Natural killer cell (primary cell): Measurements from ENCODE around the gene CERS5. TPM values are rescaled to one million over a fixed set of nuclear protein-coding genes. Genes with fewer than 3 reads are reported as not detected.

Source experiments
- ATAC-seq, 3 donors: fragments of 150-1000 bp in 2 of 3; fragments of 200-7000 bp in 1 of 3; cut with Tn5 transposase; 1 replicate in 1 of 3; 2 replicates in 2 of 3; pipeline ENCODE4 v1.10.0; 2021; ENCODE audit warnings: mild to moderate bottlenecking in 2 of 3, moderate library complexity in 2 of 3
- DNase-seq, 2 donors: peaks; one replicate each; pipeline versions ENCODE4 v3.0.0 to v3.0.0-alpha.2; 2013 to 2021; ENCODE audit warnings: mixed read lengths in 1 of 2
- H3K27ac ChIP-seq: one replicate; pipeline ENCODE4 v1.5.1; 2013; ENCODE audit warnings: mild to moderate bottlenecking, low read length
- H3K27me3 ChIP-seq: one replicate; pipeline ENCODE4 v1.6.1; 2013; ENCODE audit warnings: low read length; ENCODE audit not compliant: control insufficient read depth, insufficient read depth
- H3K36me3 ChIP-seq: one replicate; pipeline ENCODE4 v1.6.1; 2013; ENCODE audit warnings: low read length; ENCODE audit not compliant: control insufficient read depth, insufficient read depth
- H3K4me1 ChIP-seq: one replicate; pipeline ENCODE4 v1.6.1; 2013; ENCODE audit warnings: low read length; ENCODE audit not compliant: control insufficient read depth, insufficient read depth
- H3K4me3 ChIP-seq: one replicate; pipeline ENCODE4 v1.5.1; 2013; ENCODE audit warnings: low read length
- H3K9me3 ChIP-seq: one replicate; pipeline ENCODE4 v1.6.1; 2013; ENCODE audit warnings: low read length; ENCODE audit not compliant: control insufficient read depth, insufficient read depth
- H3K27ac Mint-ChIP-seq, 2 donors: one replicate each; pipeline ENCODE4 v1.8.0; 2022; ENCODE audit warnings: mild to moderate bottlenecking in 2 of 2, mixed read lengths in 2 of 2, moderate library complexity in 1 of 2
- H3K27me3 Mint-ChIP-seq, 2 donors: one replicate each; pipeline ENCODE4 v1.8.0; 2022; ENCODE audit warnings: low read depth in 2 of 2, mixed read lengths in 2 of 2
- H3K36me3 Mint-ChIP-seq: one replicate; pipeline ENCODE4 v1.8.0; 2022; ENCODE audit warnings: mixed read lengths
- H3K4me1 Mint-ChIP-seq, 2 donors: one replicate each; pipeline ENCODE4 v1.8.0; 2022; ENCODE audit warnings: mixed read lengths in 2 of 2
- H3K4me3 Mint-ChIP-seq: one replicate; pipeline ENCODE4 v1.8.0; 2022; ENCODE audit warnings: mild to moderate bottlenecking, moderate library complexity, mixed read lengths
- H3K9me3 Mint-ChIP-seq, 2 donors: one replicate each; pipeline ENCODE4 v1.8.0; 2022; ENCODE audit warnings: mixed read lengths in 2 of 2
- WGBS: methylation state at CpG from one replicate; pipeline ENCODE4 v1.1.7; 2013; ENCODE audit warnings: missing lambda C conversion rate; ENCODE audit not compliant: insufficient coverage; 5-methylcytosine and 5-hydroxymethylcytosine counted together
- intact Hi-C: fragments of 100-400 bp; cut with micrococcal nuclease; formaldehyde crosslinking; loops from one replicate; pipeline ENCODE4 v1.14.2; 2022
- total RNA-seq, 4 donors: library from RNA; stranded (reverse); fragments of 120-200 nt in 1 of 4; gene quantifications; one replicate each; pipeline versions ENCODE4 v1.2.3 to v1.2.4, GENCODE V29; 2013 to 2022
- TF ChIP-seq, protein P1 (sequence below): fragments of 200-600 bp; IDR thresholded peaks from one replicate; pipeline ENCODE4 v1.8.0; 2022; ENCODE audit warnings: antibody characterized with exemption

Gene CERS5
- total RNA-seq, 3 donors from 2014 or later (not counting 1 experiment from before 2014, with no cell fraction given), result 69.9 to 81.2 (median 75.8) TPM

GRCh38 chr12:50187084-50187900 is 20.1 kb upstream of the CERS5 start:
- no peak for DNase-seq
- Histone ChIP-seq H3K36me3 (peaks cover 2% of the 10 kb centered on the region), H3K4me3 (no peak overlapping the region), H3K27me3 (no peaks in the 10 kb centered on the region), H3K27ac (no peak overlapping the region), H3K9me3 (no peaks in the 10 kb centered on the region), H3K4me1 (peaks cover 3% of the 10 kb centered on the region)
- H3K27ac Mint-ChIP-seq, result no peak overlapping the region
- ATAC-seq, result no peak
- peaks cover 0 to 5% of the 10 kb centered on the region in 2 donors for H3K4me1 Mint-ChIP-seq
- H3K4me3 Mint-ChIP-seq, result no peak overlapping the region
- 88% methylated on average over 5 of the region's 7 CpGs for WGBS
- TF ChIP-seq, protein P1, sequence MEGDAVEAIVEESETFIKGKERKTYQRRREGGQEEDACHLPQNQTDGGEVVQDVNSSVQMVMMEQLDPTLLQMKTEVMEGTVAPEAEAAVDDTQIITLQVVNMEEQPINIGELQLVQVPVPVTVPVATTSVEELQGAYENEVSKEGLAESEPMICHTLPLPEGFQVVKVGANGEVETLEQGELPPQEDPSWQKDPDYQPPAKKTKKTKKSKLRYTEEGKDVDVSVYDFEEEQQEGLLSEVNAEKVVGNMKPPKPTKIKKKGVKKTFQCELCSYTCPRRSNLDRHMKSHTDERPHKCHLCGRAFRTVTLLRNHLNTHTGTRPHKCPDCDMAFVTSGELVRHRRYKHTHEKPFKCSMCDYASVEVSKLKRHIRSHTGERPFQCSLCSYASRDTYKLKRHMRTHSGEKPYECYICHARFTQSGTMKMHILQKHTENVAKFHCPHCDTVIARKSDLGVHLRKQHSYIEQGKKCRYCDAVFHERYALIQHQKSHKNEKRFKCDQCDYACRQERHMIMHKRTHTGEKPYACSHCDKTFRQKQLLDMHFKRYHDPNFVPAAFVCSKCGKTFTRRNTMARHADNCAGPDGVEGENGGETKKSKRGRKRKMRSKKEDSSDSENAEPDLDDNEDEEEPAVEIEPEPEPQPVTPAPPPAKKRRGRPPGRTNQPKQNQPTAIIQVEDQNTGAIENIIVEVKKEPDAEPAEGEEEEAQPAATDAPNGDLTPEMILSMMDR, result no peak
- intact Hi-C loops, result no loop called here
- no peaks in the 10 kb centered on the region for H3K27me3 Mint-ChIP-seq
- H3K36me3 Mint-ChIP-seq, result no peaks in the 10 kb centered on the region
- no peaks in the 10 kb centered on the region for H3K9me3 Mint-ChIP-seq

DNA sequence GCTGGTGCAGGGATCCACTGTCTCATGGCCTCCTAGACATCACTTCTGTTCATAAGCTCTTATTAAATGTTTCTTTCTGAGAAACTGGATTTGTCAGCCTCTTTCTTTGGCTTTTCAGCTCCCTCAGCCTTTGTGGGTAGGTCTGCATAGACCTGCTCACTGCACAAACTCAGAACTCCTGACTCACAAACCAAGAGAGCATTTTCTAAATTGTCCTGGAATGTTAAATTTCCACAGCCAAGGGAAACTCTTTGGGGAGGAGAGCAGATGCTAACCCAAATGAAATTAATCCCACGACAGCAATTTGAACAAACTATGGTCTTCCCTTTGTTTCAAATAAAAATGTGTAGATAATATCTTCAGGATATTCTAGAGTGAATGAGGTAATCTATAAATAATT is 19.5 kb upstream of the CERS5 start:
- DNase-seq (no peak), ATAC-seq (no peak)
- Histone ChIP-seq H3K36me3 (peaks cover 6% of the 10 kb centered on the region), H3K4me3 (no peak overlapping the region), H3K9me3 (no peaks in the 10 kb centered on the region), H3K27me3 (no peaks in the 10 kb centered on the region), H3K4me1 (peaks cover 3% of the 10 kb centered on the region), H3K27ac (no peak overlapping the region)
- no CpG with 5 or more reads among the region's 1 CpG for WGBS
- no peaks in the 10 kb centered on the region for H3K27me3 Mint-ChIP-seq
- H3K36me3 Mint-ChIP-seq, result no peaks in the 10 kb centered on the region
- H3K4me1 Mint-ChIP-seq, result peaks cover 0 to 5% of the 10 kb centered on the region in 2 donors
- no peak overlapping the region for H3K27ac Mint-ChIP-seq
- TF ChIP-seq, protein P1, result no peak
- no peaks in the 10 kb centered on the region for H3K9me3 Mint-ChIP-seq
- intact Hi-C loops, result no loop called here
- no peak overlapping the region for H3K4me3 Mint-ChIP-seq

DNA sequence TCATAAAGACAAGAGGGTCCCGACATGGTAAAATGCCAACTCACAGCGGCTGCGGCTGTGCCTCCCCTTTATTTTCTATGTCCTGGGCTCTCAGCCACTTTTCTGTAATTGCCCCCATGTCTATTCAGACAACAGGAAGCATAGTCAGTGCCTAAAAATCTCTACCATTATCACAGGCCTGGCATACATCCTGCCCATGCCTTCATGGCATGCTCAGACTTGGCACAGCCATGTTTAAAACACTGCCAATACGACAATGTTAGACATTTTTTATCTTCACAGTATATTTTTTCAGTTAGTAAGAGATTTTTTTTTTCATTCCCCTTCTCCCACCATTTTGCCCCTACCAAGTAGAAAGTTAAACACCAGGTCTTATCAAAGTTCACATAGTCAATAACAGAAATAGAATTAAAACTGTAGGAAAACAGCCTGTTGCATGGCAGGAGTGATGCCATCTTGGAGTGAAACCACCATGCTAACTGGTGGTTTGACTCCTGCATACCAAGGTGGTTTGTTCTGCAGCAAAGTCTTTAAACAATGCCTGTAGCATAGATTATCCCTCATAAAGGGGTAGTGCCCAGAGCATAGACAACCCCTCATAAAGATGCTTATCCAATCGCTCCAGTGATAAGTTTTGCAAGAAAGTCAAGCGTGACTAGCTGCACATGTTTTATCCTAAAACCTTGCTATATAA is 18.9 kb upstream of the CERS5 start:
- ATAC-seq (no peak), DNase-seq (no peak)
- no peak overlapping the region for H3K4me3 ChIP-seq
- WGBS, result 96% methylated on average over 5 of the region's 6 CpGs
- H3K4me3 Mint-ChIP-seq, result no peak overlapping the region
- H3K27me3 Mint-ChIP-seq, result no peaks in the 10 kb centered on the region
- no peaks in the 10 kb centered on the region for H3K9me3 Mint-ChIP-seq
- no peaks in the 10 kb centered on the region for H3K9me3 ChIP-seq
- peaks cover 10% of the 10 kb centered on the region for H3K36me3 ChIP-seq
- peaks cover 0 to 5% of the 10 kb centered on the region in 2 donors for H3K4me1 Mint-ChIP-seq
- H3K36me3 Mint-ChIP-seq, result peaks cover 5% of the 10 kb centered on the region
- no peak overlapping the region for H3K27ac Mint-ChIP-seq
- intact Hi-C loops, result no loop called here
- TF ChIP-seq, protein P1, result no peak
- no peak overlapping the region for H3K27ac ChIP-seq
- no peaks in the 10 kb centered on the region for H3K27me3 ChIP-seq
- peaks cover 1% of the 10 kb centered on the region for H3K4me1 ChIP-seq
